AG09309 (cell line): ENCODE results near the gene ADPRM.
"Not testable (repeated sequence)": the region's sequence is repeated elsewhere in the genome, so short reads cannot be mapped to it uniquely, and the experiment has no call there.

ENCODE experiments used
- DNase-seq: peaks from one replicate; pipeline ENCODE4 v3.0.0-alpha.2; 2010; ENCODE audit warnings: low read depth
- H3K4me3 ChIP-seq: 2 replicates; pipeline ENCODE4 v1.5.1; 2011; ENCODE audit warnings: mild to moderate bottlenecking, low read depth, low read length, moderate library complexity; ENCODE audit not compliant: control insufficient read depth
- TF ChIP-seq, protein P1 (sequence below): IDR thresholded peaks from 2 replicates; pipeline ENCODE4 v1.5.1; 2011; ENCODE audit warnings: mild to moderate bottlenecking, low read depth, low read length, inconsistent platforms; ENCODE audit not compliant: insufficient read depth, control insufficient read depth; ENCODE audit errors: missing control alignments

ADPRM gene

DNA sequence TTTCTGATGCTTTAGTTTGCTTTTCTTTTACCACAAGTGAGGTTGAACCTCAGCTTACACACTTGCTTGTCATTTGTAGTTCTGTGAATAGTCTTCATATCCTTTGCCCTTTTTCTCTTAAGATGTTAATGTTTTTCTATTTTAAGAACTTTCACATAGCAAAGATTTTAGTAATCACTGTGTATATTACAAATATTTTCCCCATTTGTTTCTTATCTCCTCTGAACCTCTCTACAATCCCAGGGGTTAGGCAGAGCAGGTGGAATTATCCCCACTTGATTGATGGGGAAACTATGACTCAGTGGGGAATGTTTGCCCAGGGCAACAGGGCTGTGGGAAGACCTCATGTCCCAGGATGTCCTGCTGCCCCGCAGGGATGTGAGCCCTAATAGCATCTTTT, 28.6 kb upstream of the ADPRM start:
- peak; percentile 50 for DNase-seq
- TF ChIP-seq, protein P1, sequence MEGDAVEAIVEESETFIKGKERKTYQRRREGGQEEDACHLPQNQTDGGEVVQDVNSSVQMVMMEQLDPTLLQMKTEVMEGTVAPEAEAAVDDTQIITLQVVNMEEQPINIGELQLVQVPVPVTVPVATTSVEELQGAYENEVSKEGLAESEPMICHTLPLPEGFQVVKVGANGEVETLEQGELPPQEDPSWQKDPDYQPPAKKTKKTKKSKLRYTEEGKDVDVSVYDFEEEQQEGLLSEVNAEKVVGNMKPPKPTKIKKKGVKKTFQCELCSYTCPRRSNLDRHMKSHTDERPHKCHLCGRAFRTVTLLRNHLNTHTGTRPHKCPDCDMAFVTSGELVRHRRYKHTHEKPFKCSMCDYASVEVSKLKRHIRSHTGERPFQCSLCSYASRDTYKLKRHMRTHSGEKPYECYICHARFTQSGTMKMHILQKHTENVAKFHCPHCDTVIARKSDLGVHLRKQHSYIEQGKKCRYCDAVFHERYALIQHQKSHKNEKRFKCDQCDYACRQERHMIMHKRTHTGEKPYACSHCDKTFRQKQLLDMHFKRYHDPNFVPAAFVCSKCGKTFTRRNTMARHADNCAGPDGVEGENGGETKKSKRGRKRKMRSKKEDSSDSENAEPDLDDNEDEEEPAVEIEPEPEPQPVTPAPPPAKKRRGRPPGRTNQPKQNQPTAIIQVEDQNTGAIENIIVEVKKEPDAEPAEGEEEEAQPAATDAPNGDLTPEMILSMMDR, result no peak
- H3K4me3 ChIP-seq, result no peak overlapping the region

- no peak overlapping the region for H3K4me3 ChIP-seq
- no peak for DNase-seq
- TF ChIP-seq, protein P1, result no peak
Measured at GRCh38 chr17:10673312-10673711, 24.1 kb upstream of the ADPRM start.

GRCh38 chr17:10674704-10675103, 22.7 kb upstream of the ADPRM start:
- DNase-seq, result no peak
- TF ChIP-seq, protein P1, result no peak
- no peak overlapping the region for H3K4me3 ChIP-seq

DNA sequence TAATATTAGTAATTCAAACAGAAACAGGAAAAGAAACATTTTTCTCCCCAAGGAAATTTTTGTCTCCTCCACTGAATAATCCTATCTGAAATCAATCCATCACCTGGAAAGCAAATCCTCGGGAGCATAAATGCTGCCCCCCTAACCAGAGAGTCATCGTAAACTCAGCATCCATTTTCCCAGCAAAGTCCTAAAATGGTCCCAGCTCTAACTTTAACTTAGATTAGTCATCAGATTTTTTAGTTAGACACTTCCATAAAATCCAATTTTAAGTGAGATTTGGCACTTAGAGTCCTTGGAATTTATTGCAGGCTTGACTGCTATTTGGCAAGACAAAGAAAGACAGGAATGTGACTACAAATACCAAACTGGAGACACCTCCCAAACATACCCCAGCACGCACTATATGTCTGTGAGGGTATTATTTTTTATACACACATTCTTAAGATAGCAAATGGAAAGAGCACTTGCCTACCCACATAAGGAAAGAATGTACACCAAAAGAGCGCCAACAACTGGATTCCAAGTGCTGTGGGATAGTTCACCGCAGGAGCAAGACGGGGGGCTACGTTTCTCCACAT, 15.4 kb upstream of the ADPRM start:
- TF ChIP-seq, protein P1, result no peak
- peak; percentile 89 for DNase-seq
- no peak overlapping the region for H3K4me3 ChIP-seq

GRCh38 chr17:10683853-10684252, 13.5 kb upstream of the ADPRM start:
- DNase-seq, result peak; percentile 28
- H3K4me3 ChIP-seq, result no peak overlapping the region
- TF ChIP-seq, protein P1, result peak; percentile 58

- DNase-seq, result no peak
- TF ChIP-seq, protein P1, result no peak
- H3K4me3 ChIP-seq, result no peak overlapping the region
Measured at GRCh38 chr17:10687499-10687898, 9.9 kb upstream of the ADPRM start.

DNA sequence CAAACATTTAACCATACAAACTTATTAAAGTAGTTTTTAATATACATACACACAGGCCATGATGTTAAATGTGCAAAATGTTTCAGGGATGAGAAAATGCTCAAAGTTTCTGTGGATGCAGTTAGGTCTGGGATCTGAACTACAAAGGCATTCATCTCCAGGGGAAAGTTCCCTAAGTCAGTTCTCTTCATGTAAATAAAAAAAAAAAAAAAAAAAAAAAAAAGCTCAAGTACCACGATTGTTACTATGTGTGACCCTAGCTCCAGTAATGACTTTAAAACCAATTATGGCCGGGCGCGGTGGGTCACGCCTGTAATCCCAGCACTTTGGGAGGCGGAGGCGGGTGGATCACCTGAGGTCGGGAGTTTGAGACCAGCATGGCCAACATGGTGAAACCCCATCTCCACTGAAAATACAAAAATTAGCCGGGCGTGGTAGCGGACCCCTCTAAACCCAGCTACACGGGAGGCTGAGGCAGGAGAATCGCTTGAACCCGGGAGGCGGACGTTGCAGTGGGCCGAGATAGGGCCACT, 1.5 kb upstream of the ADPRM start:
- H3K4me3 ChIP-seq, result peak overlapping the region; percentile 98

More for the DNA sequence above, 1.5 kb upstream of the ADPRM start:
- not testable (repeated sequence) for DNase-seq
